ENCODE results near the gene RBMS1. TPM values are rescaled to one million over a fixed set of nuclear protein-coding genes. Genes with fewer than 3 reads are reported as not detected.

RBMS1 gene
- total RNA-seq, 2 experiments from 2014 or later, result 35.8 to 38.6 TPM

- ChIA-PET CTCF (interaction anchor here (0.7 to 3.8 kb wide), 30 partner anchors 8 to 634 kb away, joined by 3 to 29 read pairs (median 4); partner anchors contain the start of gene RBMS1), POLR2A (interaction anchor here (1.0 to 1.8 kb wide), 2 partner anchors 22 to 172 kb away, joined by 3 to 7 read pairs; no protein-coding TSS in a partner anchor)
- Mint-ChIP-seq H3K4me3 (peak overlapping the region; percentile 15), H3K27me3 (no peaks in the 10 kb centered on the region), H3K36me3 (ENCODE audit: low read depth) (peaks cover 15% of the 10 kb centered on the region), H3K9me3 (peaks cover 10% of the 10 kb centered on the region), H3K4me1 (ENCODE audit: low read depth) (peaks cover 66% of the 10 kb centered on the region), H3K27ac (peak overlapping the region; percentile 92)
- no peak for DNase-seq
- peak; percentile 63 for ATAC-seq
- intact Hi-C loops (cut with micrococcal nuclease), result loop anchor here (2.0 to 5.0 kb wide), 2 partner anchors 23 to 63 kb away; partner anchors contain the start of gene RBMS1
- TF ChIP-seq, protein P1, sequence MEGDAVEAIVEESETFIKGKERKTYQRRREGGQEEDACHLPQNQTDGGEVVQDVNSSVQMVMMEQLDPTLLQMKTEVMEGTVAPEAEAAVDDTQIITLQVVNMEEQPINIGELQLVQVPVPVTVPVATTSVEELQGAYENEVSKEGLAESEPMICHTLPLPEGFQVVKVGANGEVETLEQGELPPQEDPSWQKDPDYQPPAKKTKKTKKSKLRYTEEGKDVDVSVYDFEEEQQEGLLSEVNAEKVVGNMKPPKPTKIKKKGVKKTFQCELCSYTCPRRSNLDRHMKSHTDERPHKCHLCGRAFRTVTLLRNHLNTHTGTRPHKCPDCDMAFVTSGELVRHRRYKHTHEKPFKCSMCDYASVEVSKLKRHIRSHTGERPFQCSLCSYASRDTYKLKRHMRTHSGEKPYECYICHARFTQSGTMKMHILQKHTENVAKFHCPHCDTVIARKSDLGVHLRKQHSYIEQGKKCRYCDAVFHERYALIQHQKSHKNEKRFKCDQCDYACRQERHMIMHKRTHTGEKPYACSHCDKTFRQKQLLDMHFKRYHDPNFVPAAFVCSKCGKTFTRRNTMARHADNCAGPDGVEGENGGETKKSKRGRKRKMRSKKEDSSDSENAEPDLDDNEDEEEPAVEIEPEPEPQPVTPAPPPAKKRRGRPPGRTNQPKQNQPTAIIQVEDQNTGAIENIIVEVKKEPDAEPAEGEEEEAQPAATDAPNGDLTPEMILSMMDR (IDR thresholded peaks at IDR 0.05), result peak; percentile 67
Measured at GRCh38 chr2:160429248-160430000, 64.2 kb downstream of the RBMS1 start.

DNA sequence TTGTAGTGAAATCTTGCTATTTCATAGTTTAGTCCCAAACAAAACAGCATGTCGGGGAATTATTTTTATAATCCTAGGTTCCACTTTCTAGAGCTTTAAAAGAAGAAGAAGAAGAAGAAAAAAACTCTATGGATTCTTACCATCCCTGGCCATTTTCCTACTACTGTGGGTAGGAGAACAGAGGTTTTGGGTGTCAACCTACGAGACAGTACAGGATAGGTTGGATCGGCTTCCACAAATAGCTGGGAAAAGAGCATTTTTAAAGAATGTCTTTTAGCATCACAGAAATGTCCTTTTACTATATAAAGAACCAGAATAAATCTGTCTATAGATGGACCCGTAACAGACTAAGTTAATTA is 65.2 kb downstream of the RBMS1 start:
- ATAC-seq, result no peak
- DNase-seq, result no peak
- peak overlapping the region; percentile 92 for H3K27ac Mint-ChIP-seq
- peaks cover 10% of the 10 kb centered on the region for H3K9me3 Mint-ChIP-seq
- H3K4me3 Mint-ChIP-seq, result peak overlapping the region; percentile 74
- TF ChIP-seq, protein P1 (IDR thresholded peaks at IDR 0.05), result no peak
- peaks cover 64% of the 10 kb centered on the region for H3K4me1 Mint-ChIP-seq (ENCODE audit: low read depth)
- H3K36me3 Mint-ChIP-seq (ENCODE audit: low read depth), result peaks cover 17% of the 10 kb centered on the region
- H3K27me3 Mint-ChIP-seq, result no peaks in the 10 kb centered on the region
- ChIA-PET POLR2A (interaction anchor here (0.7 to 1.8 kb wide), 4 partner anchors 16 to 173 kb away, joined by 3 to 7 read pairs (median 3); no protein-coding TSS in a partner anchor), CTCF (interaction anchor here (0.7 to 3.8 kb wide), 21 partner anchors 8 to 203 kb away, joined by 3 to 29 read pairs (median 5); no protein-coding TSS in a partner anchor)
- intact Hi-C loops (cut with micrococcal nuclease), result loop anchor here (2.0 to 5.0 kb wide), 2 partner anchors 22 to 64 kb away; partner anchors contain the start of gene RBMS1

DNA sequence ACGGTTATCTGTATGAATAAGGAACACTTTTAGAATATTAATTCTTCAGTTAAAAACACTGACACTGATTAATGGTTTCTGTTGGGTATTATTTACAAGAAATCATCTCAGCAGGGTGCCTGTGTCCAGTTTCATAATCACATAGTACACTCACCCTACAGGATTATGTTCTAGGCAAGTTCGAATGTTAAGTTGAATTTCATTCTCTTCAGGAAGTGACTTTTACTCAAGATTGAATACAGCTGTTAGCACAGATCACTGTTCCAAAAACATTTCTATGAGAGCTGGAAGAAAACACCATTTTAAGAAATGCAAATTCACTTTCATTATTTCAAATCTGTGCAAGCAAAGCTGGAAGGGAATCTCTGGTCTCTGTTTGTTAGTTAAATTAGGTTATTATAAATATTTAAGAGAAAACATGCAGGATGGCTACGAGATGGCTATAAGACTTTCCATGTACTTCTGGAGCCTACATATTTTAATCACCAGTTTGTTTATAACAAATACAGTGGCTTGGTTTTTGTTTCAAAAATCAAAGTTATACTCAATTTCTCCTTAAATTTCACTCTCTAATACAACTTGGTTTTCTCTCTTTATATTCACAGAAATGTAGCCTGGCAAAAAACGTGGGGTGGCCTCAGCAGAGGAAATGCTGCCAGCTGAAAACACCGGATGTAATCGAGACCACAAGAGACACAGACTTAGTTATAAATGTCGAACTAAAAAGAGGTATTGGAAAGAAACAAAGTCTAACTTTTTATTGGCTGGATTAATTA is 65.8 kb downstream of the RBMS1 start:
- peaks cover 17% of the 10 kb centered on the region for H3K36me3 Mint-ChIP-seq (ENCODE audit: low read depth)
- H3K27me3 Mint-ChIP-seq, result no peaks in the 10 kb centered on the region
- H3K27ac Mint-ChIP-seq, result peak overlapping the region; percentile 92

GRCh38 chr2:160426604-160427003 is 67.0 kb downstream of the RBMS1 start:
- POLR2A ChIA-PET, result interaction anchor here (1.4 kb wide), 1 partner anchor 39 kb away, joined by 4 read pairs; no protein-coding TSS in a partner anchor
- H3K4me1 Mint-ChIP-seq (ENCODE audit: low read depth), result peaks cover 65% of the 10 kb centered on the region

More for the DNA sequence above, 65.8 kb downstream of the RBMS1 start:
- CTCF ChIA-PET, result interaction anchor here (0.7 to 3.8 kb wide), 21 partner anchors 8 to 203 kb away, joined by 3 to 29 read pairs (median 5); no protein-coding TSS in a partner anchor
- H3K4me3 Mint-ChIP-seq, result peak overlapping the region; percentile 74
- ATAC-seq (peak; percentile 67), DNase-seq (peak; percentile 76)
- TF ChIP-seq, protein P1 (IDR thresholded peaks at IDR 0.05), result no peak
- H3K9me3 Mint-ChIP-seq, result peaks cover 10% of the 10 kb centered on the region
- POLR2A ChIA-PET, result interaction anchor here (0.7 to 1.8 kb wide), 4 partner anchors 15 to 99 kb away, joined by 3 to 7 read pairs (median 4); no protein-coding TSS in a partner anchor
- H3K4me1 Mint-ChIP-seq (ENCODE audit: low read depth), result peaks cover 62% of the 10 kb centered on the region
- intact Hi-C loops (cut with micrococcal nuclease), result loop anchor here (2.0 to 5.0 kb wide), 2 partner anchors 21 to 64 kb away; partner anchors contain the start of gene RBMS1

More at GRCh38 chr2:160426604-160427003, 67.0 kb downstream of the RBMS1 start:
- TF ChIP-seq, protein P1 (IDR thresholded peaks at IDR 0.05), result no peak
- CTCF ChIA-PET, result interaction anchor here (2.1 to 3.8 kb wide), 2 partner anchors 20 to 103 kb away, joined by 6 to 29 read pairs; no protein-coding TSS in a partner anchor
- ATAC-seq (no peak), DNase-seq (no peak)
- Mint-ChIP-seq H3K36me3 (ENCODE audit: low read depth) (peaks cover 18% of the 10 kb centered on the region), H3K9me3 (peaks cover 13% of the 10 kb centered on the region), H3K27ac (peak overlapping the region; percentile 55), H3K4me3 (no peak overlapping the region), H3K27me3 (no peaks in the 10 kb centered on the region)
- intact Hi-C loops (cut with micrococcal nuclease), result loop anchor here (5.0 kb wide), 1 partner anchor 66 kb away; the partner anchor contains the start of gene RBMS1

Data from activated CD8-positive, alpha-beta T cell treated with anti-CD3 and anti-CD28 coated beads for 36 hours (primary cell).